Activated B cell treated with CpG ODN at 0.5 μM for 24 hours (primary cell): ENCODE measurements around the gene PHKA2. TPM values are rescaled to one million over a fixed set of nuclear protein-coding genes. Genes with fewer than 3 reads are reported as not detected.
A peak's percentile ranks its signal among the peaks of the same experiment; 100 is the strongest.
"Not testable (repeated sequence)": the region's sequence is repeated elsewhere in the genome, so short reads cannot be mapped to it uniquely, and the experiment has no call there.

ENCODE experiments used
- ATAC-seq: fragments of 200-7000 bp; cut with Tn5 transposase; one replicate; pipeline ENCODE4 v1.10.0; 2021; ENCODE audit warnings: low read depth, mild to moderate bottlenecking, moderate library complexity
- CTCF ChIA-PET: fragments of 350-600 bp; sonication (Branson Sonifier 250); formaldehyde crosslinking; loops from one replicate; lab custom pipeline; 2021; ENCODE audit warnings: antibody characterized with exemption; lab: Charles Lee
- POLR2A ChIA-PET: fragments of 350-600 bp; sonication (Branson Sonifier 250); formaldehyde crosslinking; loops from one replicate; lab custom pipeline; 2021; ENCODE audit warnings: antibody characterized with exemption; lab: Charles Lee
- DNase-seq: peaks from one replicate; pipeline ENCODE4 v3.0.0; 2022
- H3K27ac Mint-ChIP-seq: one replicate; pipeline ENCODE4 v1.8.0; 2020; ENCODE audit warnings: mixed read lengths
- H3K27me3 Mint-ChIP-seq: one replicate; pipeline ENCODE4 v1.8.0; 2021; ENCODE audit warnings: mixed read lengths
- H3K36me3 Mint-ChIP-seq: one replicate; pipeline ENCODE4 v1.8.0; 2021; ENCODE audit warnings: low read depth, mixed read lengths
- H3K4me1 Mint-ChIP-seq: one replicate; pipeline ENCODE4 v1.8.0; 2021; ENCODE audit warnings: mixed read lengths
- H3K4me3 Mint-ChIP-seq: one replicate; pipeline ENCODE4 v1.8.0; 2020; ENCODE audit warnings: mild to moderate bottlenecking, mixed read lengths
- H3K9me3 Mint-ChIP-seq: one replicate; pipeline ENCODE4 v1.8.0; 2020; ENCODE audit warnings: mixed read lengths
- CTCF ChIP-seq: fragments of 200-600 bp; IDR thresholded peaks from one replicate; pipeline ENCODE4 v1.8.0; 2022; ENCODE audit warnings: antibody characterized with exemption, mild to moderate bottlenecking
- intact Hi-C: fragments of 100-400 bp; cut with micrococcal nuclease; formaldehyde crosslinking; loops from one replicate; pipeline ENCODE4 v1.15.1; 2024
- total RNA-seq: library from RNA; stranded (reverse); gene quantifications from 2 replicates; pipeline ENCODE4 v1.2.3, GENCODE V29; 2022

PHKA2 gene
- total RNA-seq, 1 donor from 2014 or later, result 41.9 TPM

GRCh38 chrX:18992829-18993228 lies 8.9 kb upstream of the PHKA2 start:
- no peaks in the 10 kb centered on the region for H3K27me3 Mint-ChIP-seq
- ATAC-seq (no peak), DNase-seq (no peak)
- H3K4me1 Mint-ChIP-seq, result no peaks in the 10 kb centered on the region
- intact Hi-C loops, result no loop called here
- TF ChIP-seq CTCF, result no peak
- H3K4me3 Mint-ChIP-seq, result no peak overlapping the region
- POLR2A ChIA-PET, result no interaction called here
- CTCF ChIA-PET, result interaction anchor here (1.3 kb wide), 1 partner anchor 106 kb away, joined by 3 read pairs; no protein-coding TSS in a partner anchor
- no peaks in the 10 kb centered on the region for H3K36me3 Mint-ChIP-seq
- no peaks in the 10 kb centered on the region for H3K9me3 Mint-ChIP-seq
- no peak overlapping the region for H3K27ac Mint-ChIP-seq

GRCh38 chrX:18985186-18985435 lies 1.2 kb upstream of the PHKA2 start:
- POLR2A ChIA-PET, result interaction anchor here (1.1 to 1.4 kb wide), 2 partner anchors 98 to 310 kb away, joined by 6 to 10 read pairs; no protein-coding TSS in a partner anchor
- no peaks in the 10 kb centered on the region for H3K36me3 Mint-ChIP-seq
- peak overlapping the region; percentile 89 for H3K27ac Mint-ChIP-seq
- CTCF ChIA-PET, result interaction anchor here (1.3 kb wide), 1 partner anchor 98 kb away, joined by 4 read pairs; no protein-coding TSS in a partner anchor
- intact Hi-C loops, result loop anchor here (1.0 to 2.0 kb wide), 3 partner anchors 311 to 1158 kb away; partner anchors contain the start of gene BCLAF3
- no peak for TF ChIP-seq CTCF
- no peaks in the 10 kb centered on the region for H3K27me3 Mint-ChIP-seq
- H3K4me1 Mint-ChIP-seq, result peaks cover 15% of the 10 kb centered on the region
- ATAC-seq (no peak), DNase-seq (no peak)
- no peaks in the 10 kb centered on the region for H3K9me3 Mint-ChIP-seq
- H3K4me3 Mint-ChIP-seq, result peak overlapping the region; percentile 87

- no peak for TF ChIP-seq CTCF
- POLR2A ChIA-PET, result interaction anchor here (1.1 to 1.4 kb wide), 2 partner anchors 98 to 309 kb away, joined by 6 to 10 read pairs; no protein-coding TSS in a partner anchor
- Mint-ChIP-seq H3K4me1 (peaks cover 15% of the 10 kb centered on the region), H3K9me3 (no peaks in the 10 kb centered on the region), H3K27me3 (no peaks in the 10 kb centered on the region), H3K4me3 (peak overlapping the region; percentile 87), H3K27ac (peak overlapping the region; percentile 89), H3K36me3 (no peaks in the 10 kb centered on the region)
- intact Hi-C loops, result loop anchor here (1.0 to 5.0 kb wide), 8 partner anchors 98 to 1247 kb away; partner anchors contain the start of genes BCLAF3, CDKL5, PDHA1 and SCML1
- ATAC-seq (peak; percentile 86), DNase-seq (peak; percentile 72)
- CTCF ChIA-PET, result interaction anchor here (1.3 kb wide), 1 partner anchor 98 kb away, joined by 4 read pairs; no protein-coding TSS in a partner anchor
Observed at GRCh38 chrX:18984381-18985185, 669 bp upstream of the PHKA2 start.

DNA sequence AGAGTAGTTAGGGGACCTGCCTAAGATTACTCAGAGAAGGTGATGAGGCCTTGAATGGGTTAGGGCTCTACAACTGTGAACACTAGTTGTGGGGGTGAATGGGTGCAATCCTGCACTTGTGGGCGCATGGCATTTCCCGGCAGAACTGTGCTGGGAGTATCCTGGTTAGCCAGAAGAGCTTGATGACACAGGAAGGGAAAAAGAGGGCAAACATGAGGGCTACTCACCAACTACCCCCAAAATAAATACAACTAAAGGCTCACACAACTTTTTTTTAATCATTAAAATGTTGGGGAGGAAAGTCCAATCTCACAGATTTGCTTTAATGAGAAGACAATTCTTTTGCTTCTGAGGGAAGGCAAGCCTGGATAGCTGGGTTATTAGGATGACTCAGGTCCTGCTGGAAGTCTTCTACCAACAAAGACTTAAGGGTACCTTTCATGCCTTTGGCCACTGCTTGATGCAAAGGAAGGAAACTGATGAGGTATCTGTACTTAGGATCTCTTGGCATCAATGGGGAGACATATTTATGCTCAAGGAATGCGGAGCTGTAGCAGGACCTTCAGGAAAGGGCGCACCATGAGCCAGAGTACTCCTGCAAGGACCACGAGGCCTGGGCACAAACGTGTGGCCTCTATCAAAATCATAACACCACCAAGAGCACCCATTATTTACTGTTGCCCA lies 2.6 kb downstream of the PHKA2 start:
- H3K27ac Mint-ChIP-seq, result no peak overlapping the region
- ChIA-PET POLR2A (interaction anchor here (0.7 kb wide), 1 partner anchor 57 kb away, joined by 3 read pairs; no protein-coding TSS in a partner anchor), CTCF (no interaction called here)
- H3K27me3 Mint-ChIP-seq, result no peaks in the 10 kb centered on the region
- no peaks in the 10 kb centered on the region for H3K36me3 Mint-ChIP-seq
- H3K4me3 Mint-ChIP-seq, result no peak overlapping the region
- no peaks in the 10 kb centered on the region for H3K9me3 Mint-ChIP-seq
- ATAC-seq (no peak), DNase-seq (no peak)
- H3K4me1 Mint-ChIP-seq, result peaks cover 15% of the 10 kb centered on the region
- intact Hi-C loops, result loop anchor here (5.0 kb wide), 2 partner anchors 629 to 1244 kb away; partner anchors contain the start of genes SCML1 and SCML2
- no peak for TF ChIP-seq CTCF

DNA sequence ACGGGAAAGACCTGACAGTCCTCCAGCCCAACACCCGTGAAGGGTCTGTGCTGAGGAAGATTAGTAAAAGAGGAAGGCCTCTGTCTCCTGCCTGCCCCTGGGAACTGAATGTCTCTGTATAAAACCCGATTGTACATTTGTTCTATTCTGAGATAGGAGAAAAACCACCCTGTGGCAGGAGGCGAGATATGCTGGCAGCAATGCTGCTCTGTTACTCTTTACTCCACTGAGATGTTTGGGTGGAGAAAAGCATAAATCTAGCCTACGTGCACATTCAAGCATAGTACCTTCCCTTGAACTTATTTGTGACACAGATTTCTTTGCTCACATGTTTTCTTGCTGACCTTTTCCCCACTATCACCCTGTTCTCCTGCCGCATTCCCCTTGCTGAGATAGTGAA lies 3.7 kb downstream of the PHKA2 start:
- CTCF ChIA-PET, POLR2A ChIA-PET, H3K27me3 Mint-ChIP-seq, ATAC-seq, H3K4me3 Mint-ChIP-seq, H3K9me3 Mint-ChIP-seq, H3K27ac Mint-ChIP-seq, DNase-seq, H3K36me3 Mint-ChIP-seq: not testable (repeated sequence)
- intact Hi-C loops, result loop anchor here (5.0 kb wide), 2 partner anchors 628 to 1243 kb away; partner anchors contain the start of genes SCML1 and SCML2
- H3K4me1 Mint-ChIP-seq, result peaks cover 11% of the 10 kb centered on the region
